ENCODE results near the gene RSPO1. TPM values are rescaled to one million over a fixed set of nuclear protein-coding genes. Genes with fewer than 3 reads are reported as not detected.

Gene RSPO1
- total RNA-seq, 1 experiment from 2014 or later: not detected

DNA sequence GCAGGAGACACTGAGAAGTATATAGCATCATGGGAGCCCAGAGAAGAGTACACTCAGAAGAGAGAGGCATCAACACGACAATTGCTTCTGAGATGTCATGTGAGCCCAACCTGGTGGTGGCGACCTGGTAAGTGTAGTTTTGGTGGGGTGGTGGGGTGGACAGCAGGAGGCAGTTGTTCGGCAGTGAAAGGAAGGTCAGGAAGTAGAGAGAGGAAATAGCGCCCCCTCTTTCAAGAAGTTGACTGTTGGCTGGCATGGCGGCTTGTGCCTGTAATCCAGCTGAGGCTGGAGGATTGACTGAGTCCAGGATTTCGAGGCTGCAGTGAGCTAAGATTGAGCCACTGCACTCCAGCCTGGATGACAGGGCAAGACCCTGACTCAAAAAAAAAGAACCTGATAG lies 12.6 kb downstream of the RSPO1 start:
- Histone ChIP-seq H3K27me3 (ENCODE audit: low read length) (peaks cover 65% of the 10 kb centered on the region), H3K9me3 (ENCODE audit: low read length) (no peaks in the 10 kb centered on the region), H3K4me2 (ENCODE audit: low read length) (no peak overlapping the region), H3K9ac (ENCODE audit: low read length) (no peak overlapping the region), H3K4me3 (ENCODE audit: low read length) (no peak overlapping the region), H2AFZ (ENCODE audit: low read length) (no peak overlapping the region), H4K20me1 (ENCODE audit: low read length) (no peaks in the 10 kb centered on the region), H3K79me2 (ENCODE audit: low read length) (no peaks in the 10 kb centered on the region), H3K36me3 (ENCODE audit: low read depth, low read length) (no peaks in the 10 kb centered on the region), H3F3A (ENCODE audit: low read length, unreplicated experiment) (no peaks in the 10 kb centered on the region), H3K9me2 (replicated peaks; ENCODE audit: low read length) (no peaks in the 10 kb centered on the region), H3K4me1 (ENCODE audit: insufficient read depth, low read length) (no peaks in the 10 kb centered on the region), H3K27ac (ENCODE audit: low read length) (no peak overlapping the region)
- CTCF ChIA-PET: no interaction called here
- DNase-seq: no peak
- no TSS peak for BruUV-seq (replicated peaks)
- no peak for TF ChIP-seq EZH2 (IDR thresholded peaks at IDR 0.05; ENCODE audit: low read length, unreplicated experiment)
- TF ChIP-seq, protein P1, sequence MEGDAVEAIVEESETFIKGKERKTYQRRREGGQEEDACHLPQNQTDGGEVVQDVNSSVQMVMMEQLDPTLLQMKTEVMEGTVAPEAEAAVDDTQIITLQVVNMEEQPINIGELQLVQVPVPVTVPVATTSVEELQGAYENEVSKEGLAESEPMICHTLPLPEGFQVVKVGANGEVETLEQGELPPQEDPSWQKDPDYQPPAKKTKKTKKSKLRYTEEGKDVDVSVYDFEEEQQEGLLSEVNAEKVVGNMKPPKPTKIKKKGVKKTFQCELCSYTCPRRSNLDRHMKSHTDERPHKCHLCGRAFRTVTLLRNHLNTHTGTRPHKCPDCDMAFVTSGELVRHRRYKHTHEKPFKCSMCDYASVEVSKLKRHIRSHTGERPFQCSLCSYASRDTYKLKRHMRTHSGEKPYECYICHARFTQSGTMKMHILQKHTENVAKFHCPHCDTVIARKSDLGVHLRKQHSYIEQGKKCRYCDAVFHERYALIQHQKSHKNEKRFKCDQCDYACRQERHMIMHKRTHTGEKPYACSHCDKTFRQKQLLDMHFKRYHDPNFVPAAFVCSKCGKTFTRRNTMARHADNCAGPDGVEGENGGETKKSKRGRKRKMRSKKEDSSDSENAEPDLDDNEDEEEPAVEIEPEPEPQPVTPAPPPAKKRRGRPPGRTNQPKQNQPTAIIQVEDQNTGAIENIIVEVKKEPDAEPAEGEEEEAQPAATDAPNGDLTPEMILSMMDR (conservative IDR thresholded peaks at IDR 0.05; ENCODE audit: low read depth, low read length): peak; percentile 26; the same call in 1 of the 2 replicates
- intact Hi-C loops (cut with micrococcal nuclease): no loop called here
- ATAC-seq: no peak
- POLR2A ChIA-PET (ENCODE audit: unreplicated experiment): no interaction called here

DNA sequence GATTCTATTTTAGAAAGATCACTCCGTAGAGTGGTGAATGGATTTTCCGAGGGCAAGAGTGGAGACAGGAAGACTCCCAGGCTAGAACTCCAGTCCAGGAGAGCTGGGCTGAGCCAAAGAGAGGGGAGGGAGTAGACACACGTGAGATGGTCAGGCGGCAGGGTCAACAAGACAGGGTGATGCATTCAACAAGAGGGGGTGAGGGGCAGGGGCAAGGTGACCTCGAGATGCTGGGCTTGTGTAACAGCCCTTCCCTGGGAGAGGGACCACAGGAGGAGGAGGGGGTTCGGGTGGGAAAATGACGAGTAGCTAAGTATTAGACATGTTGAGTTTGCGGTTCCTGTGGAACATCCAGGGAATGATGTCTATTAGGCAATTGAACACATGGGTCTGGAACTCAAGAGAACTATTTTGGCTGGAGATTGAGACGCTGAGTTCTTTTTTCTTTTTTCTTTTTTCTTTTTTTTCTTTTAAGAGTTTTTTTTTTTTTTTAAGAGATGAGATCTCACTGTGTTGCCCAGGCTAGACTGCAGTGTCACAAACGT lies 13.3 kb downstream of the RSPO1 start:
- no peaks in the 10 kb centered on the region for H3K9me3 ChIP-seq (ENCODE audit: low read length)
- no peaks in the 10 kb centered on the region for H3F3A ChIP-seq (ENCODE audit: low read length, unreplicated experiment)
- peaks cover 65% of the 10 kb centered on the region for H3K27me3 ChIP-seq (ENCODE audit: low read length)
- POLR2A ChIA-PET (ENCODE audit: unreplicated experiment): no interaction called here
- no peak overlapping the region for H3K27ac ChIP-seq (ENCODE audit: low read length)
- no TSS peak for BruUV-seq (replicated peaks)
- CTCF ChIA-PET: no interaction called here
- H4K20me1 ChIP-seq (ENCODE audit: low read length): no peaks in the 10 kb centered on the region
- H3K4me3 ChIP-seq (ENCODE audit: low read length): no peak overlapping the region
- H3K79me2 ChIP-seq (ENCODE audit: low read length): no peaks in the 10 kb centered on the region
- H2AFZ ChIP-seq (ENCODE audit: low read length): no peak overlapping the region
- no peak overlapping the region for H3K4me2 ChIP-seq (ENCODE audit: low read length)
- no peaks in the 10 kb centered on the region for H3K9me2 ChIP-seq (replicated peaks; ENCODE audit: low read length)
- TF ChIP-seq EZH2 (IDR thresholded peaks at IDR 0.05; ENCODE audit: low read length, unreplicated experiment) (no peak), EZH2phosphoT487 (IDR thresholded peaks at IDR 0.05; ENCODE audit: borderline replicate concordance, low read length) (no peak)
- TF ChIP-seq, protein P1 (conservative IDR thresholded peaks at IDR 0.05; ENCODE audit: low read depth, low read length): no peak
- no peaks in the 10 kb centered on the region for H3K36me3 ChIP-seq (ENCODE audit: low read depth, low read length)
- ATAC-seq (no peak), DNase-seq (no peak)
- H3K9ac ChIP-seq (ENCODE audit: low read length): no peak overlapping the region
- no peaks in the 10 kb centered on the region for H3K4me1 ChIP-seq (ENCODE audit: insufficient read depth, low read length)
- intact Hi-C loops (cut with micrococcal nuclease): no loop called here

DNA sequence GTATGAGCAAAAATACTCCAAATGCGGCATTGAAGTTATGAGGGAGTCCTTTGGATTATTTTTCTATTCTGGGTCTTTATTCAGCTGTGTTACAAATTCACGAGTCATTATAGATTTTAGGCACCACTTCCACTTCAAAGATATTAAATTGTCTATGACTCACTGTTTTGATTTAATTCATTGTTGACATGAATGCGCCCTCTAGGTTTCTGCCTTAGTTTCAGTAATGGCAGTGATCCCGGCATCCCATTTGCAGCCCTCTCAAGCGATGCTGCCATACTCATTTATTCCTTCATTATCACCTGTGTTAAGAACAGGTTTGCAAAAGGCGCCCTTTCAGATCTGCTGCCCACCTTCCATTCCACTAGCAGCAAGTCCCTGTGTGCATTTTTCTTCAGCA lies 14.0 kb downstream of the RSPO1 start:
- ChIA-PET POLR2A (ENCODE audit: unreplicated experiment) (no interaction called here), CTCF (no interaction called here)
- Histone ChIP-seq H3K27me3 (ENCODE audit: low read length) (peaks cover 66% of the 10 kb centered on the region), H3K4me1 (ENCODE audit: insufficient read depth, low read length) (no peaks in the 10 kb centered on the region), H3K9ac (ENCODE audit: low read length) (no peak overlapping the region), H2AFZ (ENCODE audit: low read length) (no peak overlapping the region), H3K36me3 (ENCODE audit: low read depth, low read length) (no peaks in the 10 kb centered on the region), H4K20me1 (ENCODE audit: low read length) (no peaks in the 10 kb centered on the region), H3K9me2 (replicated peaks; ENCODE audit: low read length) (no peaks in the 10 kb centered on the region), H3K79me2 (ENCODE audit: low read length) (no peaks in the 10 kb centered on the region), H3F3A (ENCODE audit: low read length, unreplicated experiment) (no peaks in the 10 kb centered on the region), H3K4me2 (ENCODE audit: low read length) (no peak overlapping the region), H3K4me3 (ENCODE audit: low read length) (no peak overlapping the region), H3K9me3 (ENCODE audit: low read length) (no peaks in the 10 kb centered on the region), H3K27ac (ENCODE audit: low read length) (no peak overlapping the region)
- ATAC-seq (no peak), DNase-seq (peak; percentile 4)
- no TSS peak for BruUV-seq (replicated peaks)
- TF ChIP-seq, protein P1 (conservative IDR thresholded peaks at IDR 0.05; ENCODE audit: low read depth, low read length): no peak
- TF ChIP-seq EZH2 (IDR thresholded peaks at IDR 0.05; ENCODE audit: low read length, unreplicated experiment) (no peak), EZH2phosphoT487 (IDR thresholded peaks at IDR 0.05; ENCODE audit: borderline replicate concordance, low read length) (no peak)
- intact Hi-C loops (cut with micrococcal nuclease): no loop called here

Data from PC-3 (cell line).